Upper lobe of right lung (tissue), 1 donor: ENCODE results near the gene GP1BB. TPM values are rescaled to one million over a fixed set of nuclear protein-coding genes. Genes with fewer than 3 reads are reported as not detected.

ENCODE experiments used
- ATAC-seq: fragments of 200-7000 bp; cut with Tn5 transposase; one replicate; pipeline ENCODE4 v1.9.1; 2020; ENCODE audit warnings: mild to moderate bottlenecking, moderate library complexity
- DNase-seq: peaks from one replicate; pipeline ENCODE4 v3.0.0-alpha.2; 2020
- H3K27ac ChIP-seq: fragments of 200-600 bp; one replicate; pipeline ENCODE4 v1.8.0; 2022
- H3K27me3 ChIP-seq: fragments of 200-600 bp; one replicate; pipeline ENCODE4 v1.8.0; 2022; ENCODE audit warnings: mild to moderate bottlenecking
- H3K36me3 ChIP-seq: fragments of 200-600 bp; one replicate; pipeline ENCODE4 v1.8.0; 2022
- H3K4me1 ChIP-seq: fragments of 200-600 bp; one replicate; pipeline ENCODE4 v1.8.0; 2022
- H3K4me3 ChIP-seq: fragments of 200-600 bp; one replicate; pipeline ENCODE4 v1.8.0; 2022; ENCODE audit warnings: mild to moderate bottlenecking
- H3K9me3 ChIP-seq: fragments of 200-600 bp; one replicate; pipeline ENCODE4 v1.8.0; 2022
- intact Hi-C: fragments of 100-400 bp; cut with DNase I; formaldehyde crosslinking; loops from one replicate; pipeline ENCODE4 v1.11.0; 2022
- total RNA-seq: library from RNA; stranded (reverse); fragmentation: NEBNext Ultra II Directional; extraction: Animal tissue kit (Norgen Biotek cat#: 25700); gene quantifications from one replicate; pipeline ENCODE4 v1.2.1, GENCODE V29; 2021
- TF ChIP-seq, protein P1 (sequence below): fragments of 200-600 bp; IDR thresholded peaks from one replicate; pipeline ENCODE4 v1.8.0; 2022; ENCODE audit warnings: antibody characterized with exemption
- donor health status: DM: no; HTN: yes; CAD: no; lungs with severe emphysema.

The GP1BB gene
- total RNA-seq, 1 donor from 2014 or later, result 1.3 TPM

- H3K36me3 ChIP-seq, result no peaks in the 10 kb centered on the region
- H3K27me3 ChIP-seq, result no peaks in the 10 kb centered on the region
- ATAC-seq, result no peak
- DNase-seq, result no peak
- intact Hi-C loops, result no loop called here
- H3K9me3 ChIP-seq, result no peaks in the 10 kb centered on the region
- H3K4me3 ChIP-seq, result no peak overlapping the region
- H3K4me1 ChIP-seq, result peaks cover 3% of the 10 kb centered on the region
- H3K27ac ChIP-seq, result no peak overlapping the region
- TF ChIP-seq, protein P1, sequence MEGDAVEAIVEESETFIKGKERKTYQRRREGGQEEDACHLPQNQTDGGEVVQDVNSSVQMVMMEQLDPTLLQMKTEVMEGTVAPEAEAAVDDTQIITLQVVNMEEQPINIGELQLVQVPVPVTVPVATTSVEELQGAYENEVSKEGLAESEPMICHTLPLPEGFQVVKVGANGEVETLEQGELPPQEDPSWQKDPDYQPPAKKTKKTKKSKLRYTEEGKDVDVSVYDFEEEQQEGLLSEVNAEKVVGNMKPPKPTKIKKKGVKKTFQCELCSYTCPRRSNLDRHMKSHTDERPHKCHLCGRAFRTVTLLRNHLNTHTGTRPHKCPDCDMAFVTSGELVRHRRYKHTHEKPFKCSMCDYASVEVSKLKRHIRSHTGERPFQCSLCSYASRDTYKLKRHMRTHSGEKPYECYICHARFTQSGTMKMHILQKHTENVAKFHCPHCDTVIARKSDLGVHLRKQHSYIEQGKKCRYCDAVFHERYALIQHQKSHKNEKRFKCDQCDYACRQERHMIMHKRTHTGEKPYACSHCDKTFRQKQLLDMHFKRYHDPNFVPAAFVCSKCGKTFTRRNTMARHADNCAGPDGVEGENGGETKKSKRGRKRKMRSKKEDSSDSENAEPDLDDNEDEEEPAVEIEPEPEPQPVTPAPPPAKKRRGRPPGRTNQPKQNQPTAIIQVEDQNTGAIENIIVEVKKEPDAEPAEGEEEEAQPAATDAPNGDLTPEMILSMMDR, result no peak
These were observed 5.5 kb downstream of the GP1BB start for GRCh38 chr22:19728836-19729235.

DNA sequence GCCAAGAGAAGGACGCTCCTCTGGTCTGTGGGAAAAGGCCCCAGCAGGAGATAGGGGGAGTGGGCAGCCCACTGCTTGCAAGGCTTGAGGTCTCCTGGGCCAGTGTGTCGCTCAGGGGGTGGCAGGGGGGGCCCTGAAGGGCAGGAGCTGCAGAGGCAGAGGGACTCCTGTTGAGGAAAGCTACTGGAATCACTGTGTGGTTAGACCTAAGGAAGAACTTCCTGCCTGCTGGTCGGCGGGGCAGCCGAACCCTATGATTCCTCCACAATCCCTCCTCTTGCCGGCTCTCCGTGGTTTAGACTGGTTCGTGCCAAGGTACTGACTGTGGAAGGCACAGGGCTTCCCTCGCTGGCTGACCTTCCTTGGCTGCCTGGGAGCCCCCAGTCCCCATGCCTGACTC, 6.2 kb downstream of the GP1BB start:
- Histone ChIP-seq H3K9me3 (no peaks in the 10 kb centered on the region), H3K36me3 (no peaks in the 10 kb centered on the region), H3K4me1 (peaks cover 3% of the 10 kb centered on the region), H3K27me3 (no peaks in the 10 kb centered on the region), H3K4me3 (no peak overlapping the region), H3K27ac (no peak overlapping the region)
- DNase-seq (no peak), ATAC-seq (no peak)
- TF ChIP-seq, protein P1, result no peak
- intact Hi-C loops, result no loop called here

DNA sequence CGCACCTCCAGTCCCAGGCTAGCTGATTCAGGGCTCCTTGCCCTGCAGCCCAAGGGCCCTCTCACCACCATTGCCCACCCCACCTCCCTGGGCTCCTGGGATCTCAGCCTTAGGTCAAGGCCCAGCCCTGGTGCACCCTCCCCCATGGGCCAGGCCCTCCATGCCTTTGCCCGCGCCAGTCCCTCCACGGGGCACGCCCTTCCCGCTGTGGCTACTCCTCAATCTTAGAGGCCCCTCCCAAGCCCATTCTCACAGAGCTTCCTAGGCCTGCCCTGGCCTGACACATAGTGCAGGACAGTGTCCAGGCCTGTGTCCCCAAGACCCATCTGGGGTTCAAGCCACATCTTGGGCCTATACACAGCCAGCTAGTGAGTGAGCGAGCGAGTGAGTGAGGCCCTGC, 6.9 kb downstream of the GP1BB start:
- H3K27ac ChIP-seq, result no peak overlapping the region
- peaks cover 3% of the 10 kb centered on the region for H3K4me1 ChIP-seq
- H3K27me3 ChIP-seq, result no peaks in the 10 kb centered on the region
- DNase-seq (no peak), ATAC-seq (no peak)
- intact Hi-C loops, result loop anchor here (5.0 kb wide), 1 partner anchor 182 kb away; no protein-coding TSS in a partner anchor
- no peak overlapping the region for H3K4me3 ChIP-seq
- no peaks in the 10 kb centered on the region for H3K36me3 ChIP-seq
- H3K9me3 ChIP-seq, result no peaks in the 10 kb centered on the region
- TF ChIP-seq, protein P1, result no peak

DNA sequence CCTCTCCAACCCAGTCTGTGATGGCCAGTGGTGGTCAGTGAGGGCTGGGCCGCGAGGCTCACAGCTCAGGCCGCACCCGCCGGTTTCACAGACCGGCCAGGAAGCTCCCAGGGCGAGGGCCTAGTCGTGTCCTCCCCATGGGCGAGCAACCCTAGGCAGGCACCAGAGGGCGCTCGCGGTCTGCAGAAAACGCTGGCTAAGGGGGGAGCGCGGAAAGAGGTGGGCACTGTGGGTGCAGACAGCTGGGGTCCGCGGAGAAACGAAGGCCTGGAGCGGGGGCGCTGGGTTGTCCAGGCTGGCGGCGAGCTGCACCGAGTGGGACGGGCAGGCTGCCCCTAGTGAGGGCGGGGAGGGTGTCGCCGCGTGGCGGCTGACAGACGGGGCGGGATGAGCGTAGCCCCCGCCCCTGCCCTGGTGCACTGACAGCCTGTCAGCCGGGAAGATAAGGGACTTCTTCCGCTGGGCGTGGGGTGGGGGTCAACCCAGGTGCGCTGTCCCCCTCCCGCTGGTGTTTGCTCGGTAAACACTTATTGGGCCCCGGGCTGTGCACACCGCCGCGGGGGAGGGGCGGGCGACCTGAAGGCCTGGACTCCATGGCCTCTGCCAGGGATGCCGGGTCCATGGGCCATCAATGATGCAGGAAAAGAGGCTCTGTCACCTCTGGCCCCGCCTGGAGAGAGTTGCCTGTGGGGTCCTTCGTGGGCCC, 7.5 kb downstream of the GP1BB start:
- Histone ChIP-seq H3K4me3 (peak overlapping the region; percentile 33), H3K9me3 (no peaks in the 10 kb centered on the region)
- peak; percentile 90 for ATAC-seq

DNA sequence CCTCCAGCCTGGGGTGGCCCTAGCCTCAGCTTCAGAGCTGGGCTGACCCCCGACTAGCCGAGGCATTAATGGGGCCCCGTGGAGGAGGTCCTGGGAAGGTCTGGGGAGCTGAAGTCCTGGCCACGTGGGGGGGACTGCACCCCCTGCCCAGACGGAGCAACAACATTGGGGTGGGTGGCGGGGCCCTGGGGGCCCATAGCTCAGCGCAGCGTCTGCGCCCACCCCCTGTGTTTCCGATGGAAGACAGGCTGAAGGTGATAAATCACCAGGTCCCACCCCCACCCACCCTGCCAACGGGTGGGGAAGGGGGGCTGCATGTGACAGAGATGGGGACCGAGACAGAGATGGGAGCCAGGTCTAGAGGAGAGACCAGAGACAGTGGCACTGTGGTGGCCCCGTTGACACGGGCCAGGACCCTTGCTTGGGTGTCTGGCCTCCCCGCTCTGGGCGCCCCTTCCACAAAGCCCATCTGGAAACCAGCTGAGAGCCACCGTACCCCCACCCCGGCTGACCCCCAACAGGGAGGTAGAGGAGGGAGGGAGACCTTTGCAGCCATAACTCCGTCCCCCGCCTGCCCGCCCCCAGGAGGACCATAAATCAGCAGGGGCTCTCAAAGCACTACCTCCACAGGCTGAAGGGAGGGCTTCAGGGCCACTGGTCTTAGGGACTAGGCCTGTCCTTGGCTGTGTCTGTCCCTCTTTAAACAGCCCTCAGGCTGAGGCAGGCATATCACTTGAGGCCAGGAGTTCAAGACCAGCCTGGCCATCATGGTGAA, 8.2 kb downstream of the GP1BB start:
- peaks cover 3% of the 10 kb centered on the region for H3K4me1 ChIP-seq
- DNase-seq, result no peak
- TF ChIP-seq, protein P1, result no peak
- no peaks in the 10 kb centered on the region for H3K9me3 ChIP-seq
- intact Hi-C loops, result loop anchor here (5.0 kb wide), 1 partner anchor 181 kb away; no protein-coding TSS in a partner anchor
- H3K27ac ChIP-seq, result no peak overlapping the region
- no peaks in the 10 kb centered on the region for H3K36me3 ChIP-seq
- no peaks in the 10 kb centered on the region for H3K27me3 ChIP-seq
- H3K4me3 ChIP-seq, result no peak overlapping the region
- ATAC-seq, result no peak

More for the DNA sequence above, 7.5 kb downstream of the GP1BB start:
- Histone ChIP-seq H3K36me3 (no peaks in the 10 kb centered on the region), H3K4me1 (peaks cover 3% of the 10 kb centered on the region), H3K27me3 (no peaks in the 10 kb centered on the region), H3K27ac (no peak overlapping the region)
- intact Hi-C loops, result loop anchor here (5.0 kb wide), 1 partner anchor 181 kb away; no protein-coding TSS in a partner anchor
- peak; percentile 91 for DNase-seq
- TF ChIP-seq, protein P1, result peak; percentile 93
